Erythroblast (primary cell): ENCODE data around the gene HSD11B2.

Source experiments
- GATA1 ChIP-seq: IDR thresholded peaks from 2 replicates; pipeline ENCODE4 v1.6.1; 2011; ENCODE audit warnings: low read depth, mild to moderate bottlenecking, control low read depth, low read length, moderate library complexity
- POLR2A ChIP-seq: IDR thresholded peaks from 2 replicates; pipeline ENCODE4 v1.6.1; 2011; ENCODE audit warnings: mild to moderate bottlenecking, low read length

GRCh38 chr16:67437513-67437912 lies 6.6 kb downstream of the HSD11B2 start:
- TF ChIP-seq POLR2A (no peak), GATA1 (no peak)
